GM19043 (cell line): ENCODE results near the gene SYNPO2L.
"Not testable (repeated sequence)": the region's sequence is repeated elsewhere in the genome, so short reads cannot be mapped to it uniquely, and the experiment has no call there.

ENCODE experiments used
- ATAC-seq: cut with Tn5 transposase; IDR thresholded peaks from one replicate; pipeline ENCODE4 v1.9.1; 2021; ENCODE audit warnings: low read depth; ENCODE audit not compliant: unreplicated experiment

SYNPO2L gene

DNA sequence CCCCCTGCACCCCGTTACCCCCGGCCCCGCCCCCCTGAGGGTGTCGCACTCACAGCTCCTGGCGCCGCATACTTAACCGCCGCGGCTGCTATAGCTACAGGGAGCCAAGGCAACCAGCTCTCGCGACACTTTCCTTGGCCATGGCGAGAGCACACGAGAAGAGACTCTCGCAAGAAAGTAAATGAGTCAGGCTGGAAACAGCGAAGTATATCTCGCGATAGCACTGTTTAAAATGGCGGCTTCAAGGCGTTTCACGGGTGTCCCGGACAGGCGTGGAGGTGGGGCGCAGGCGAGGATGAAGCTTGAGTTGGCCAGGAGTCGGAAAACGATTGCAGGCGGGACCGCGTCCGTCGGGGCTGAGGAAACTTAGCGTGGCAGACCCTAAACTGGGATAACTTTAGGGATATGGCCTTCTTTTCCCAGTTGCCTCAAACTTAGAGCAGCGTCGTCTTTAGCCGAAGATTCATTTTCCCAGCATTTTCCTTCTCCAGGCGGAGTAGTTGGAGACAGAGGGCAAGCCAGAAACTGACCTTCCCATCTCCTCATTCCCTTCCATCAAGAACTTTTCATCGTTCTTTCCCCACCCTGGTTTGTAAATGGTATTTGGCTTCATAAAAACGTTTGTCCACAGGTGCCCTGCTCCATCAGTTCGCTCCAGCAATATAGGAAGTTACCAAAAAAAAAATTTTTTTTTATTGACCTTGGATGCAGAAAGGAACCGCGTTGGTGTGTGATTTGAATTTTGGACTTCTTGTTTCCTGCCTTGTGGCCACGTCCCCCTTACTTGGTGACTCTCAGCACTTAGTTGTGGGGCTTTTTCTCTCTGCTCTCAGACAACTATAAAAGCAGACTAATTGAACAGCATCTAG, 29.7 kb downstream of the SYNPO2L start:
- peak; percentile 95 for ATAC-seq

DNA sequence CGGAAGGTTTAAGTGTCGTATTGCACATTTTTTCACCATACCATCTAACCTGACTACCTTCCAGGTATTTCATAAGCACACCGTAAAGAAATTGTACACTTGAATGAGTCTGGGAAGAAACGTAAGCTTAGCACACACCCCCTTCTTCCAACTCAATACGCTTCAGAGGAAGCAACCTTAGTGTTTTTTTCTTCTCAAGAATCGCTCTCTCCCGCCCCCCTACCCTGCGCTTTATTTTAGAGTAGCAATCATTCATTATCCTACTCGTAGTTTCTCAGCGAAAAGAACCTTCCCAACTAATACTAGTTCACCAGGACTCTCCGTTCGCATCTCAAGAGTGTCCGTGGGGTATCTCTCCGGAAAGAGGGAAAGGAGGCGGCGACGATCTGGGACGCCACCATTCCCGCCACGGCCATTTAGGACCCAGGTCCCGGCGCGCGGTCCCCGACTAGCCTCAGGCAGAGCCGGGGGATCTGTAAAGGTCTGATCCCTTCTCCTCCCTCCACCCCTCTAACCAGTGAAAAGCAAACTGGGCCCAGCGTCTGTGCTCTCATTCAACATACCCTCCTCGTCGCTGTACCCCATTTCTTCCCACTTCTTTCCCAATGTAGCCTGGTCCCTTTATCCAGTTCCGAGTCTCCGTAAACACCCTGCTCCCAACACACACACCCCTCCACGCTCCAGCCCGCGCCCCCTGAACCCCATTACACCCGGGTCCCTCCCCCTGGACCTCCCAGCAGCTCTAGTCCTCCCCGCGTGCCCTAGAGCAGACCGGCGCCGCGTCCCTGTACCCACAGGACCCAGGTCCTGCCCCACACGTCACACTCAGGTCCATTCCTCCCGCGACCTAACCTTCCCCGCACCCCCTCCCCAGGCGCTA, 30.6 kb downstream of the SYNPO2L start:
- ATAC-seq: peak; percentile 20

DNA sequence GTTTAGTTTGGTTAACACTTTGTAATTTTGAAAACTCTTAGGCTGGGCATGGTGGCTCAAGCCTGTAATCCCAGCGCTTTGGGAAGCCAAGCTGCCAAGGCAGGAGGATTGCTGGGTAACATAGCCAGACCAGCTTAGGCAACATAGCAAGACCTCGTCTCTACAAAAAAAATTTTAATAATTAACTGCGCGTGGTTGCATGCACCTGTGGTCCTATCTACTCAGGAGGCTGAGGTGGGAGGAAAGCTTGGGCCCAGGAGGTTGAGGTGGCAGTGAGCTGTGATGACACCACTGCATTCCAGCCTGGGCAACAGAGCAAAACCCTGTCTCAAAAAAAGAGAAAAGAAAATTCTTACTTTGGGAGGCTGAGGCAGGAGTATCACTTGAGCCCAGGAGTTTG, 32.8 kb downstream of the SYNPO2L start:
- no peak for ATAC-seq

DNA sequence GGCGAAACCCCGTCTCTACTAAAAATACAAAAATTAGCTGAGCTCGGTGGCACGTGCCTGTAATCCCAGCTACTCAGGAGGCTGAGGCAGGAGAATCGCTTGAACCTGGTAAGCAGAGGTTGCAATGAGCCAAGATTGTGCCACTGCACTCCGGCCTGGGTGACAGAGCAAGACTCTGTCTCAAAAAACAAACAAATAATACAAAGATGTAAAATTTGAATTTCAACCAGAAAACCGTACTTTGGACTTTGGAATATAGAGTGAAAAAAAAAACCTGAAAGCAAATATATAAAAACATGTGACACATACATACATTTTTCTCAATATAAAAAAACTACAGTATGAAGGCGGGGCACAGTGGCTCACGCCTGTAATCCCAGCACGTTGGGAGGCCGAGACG, 34.9 kb downstream of the SYNPO2L start:
- ATAC-seq: not testable (repeated sequence)

DNA sequence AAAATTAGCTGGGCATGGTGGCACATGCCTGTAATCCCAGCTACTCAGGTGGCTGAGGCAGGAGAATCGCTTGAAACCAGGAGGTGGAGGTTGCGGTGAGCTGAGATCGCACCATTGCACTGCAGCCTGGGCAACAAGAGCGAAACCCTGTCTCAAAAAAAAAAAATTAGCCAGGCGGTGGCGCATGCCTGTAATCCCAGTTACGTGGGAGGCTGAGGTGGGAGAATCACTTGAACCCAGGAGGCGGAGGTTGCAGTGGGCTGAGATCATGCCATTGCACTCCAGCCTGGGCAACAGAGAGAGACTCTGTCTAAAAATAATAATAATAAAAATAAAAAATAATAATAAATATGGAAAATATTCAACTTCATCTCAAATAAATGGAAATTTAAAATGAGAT, 38.7 kb downstream of the SYNPO2L start:
- not testable (repeated sequence) for ATAC-seq

DNA sequence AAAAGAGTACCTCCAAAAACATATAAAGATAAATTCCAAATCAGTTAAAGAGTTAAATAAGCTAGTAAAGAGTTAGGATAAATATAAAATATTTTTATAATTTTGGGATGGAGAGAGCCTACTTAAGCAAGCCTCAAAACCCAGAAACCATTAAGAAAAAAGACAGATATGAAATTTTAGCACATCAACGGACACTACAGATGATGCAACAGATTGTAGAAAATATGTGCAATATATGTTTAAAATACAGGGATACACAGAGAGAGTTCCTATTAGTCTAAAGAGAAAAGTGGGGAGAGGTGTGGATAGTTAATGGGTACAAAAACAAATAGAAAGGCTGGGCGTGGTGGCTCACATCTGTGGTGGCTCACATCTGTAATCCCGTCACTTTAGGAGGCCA, 41.1 kb downstream of the SYNPO2L start:
- no peak for ATAC-seq

DNA sequence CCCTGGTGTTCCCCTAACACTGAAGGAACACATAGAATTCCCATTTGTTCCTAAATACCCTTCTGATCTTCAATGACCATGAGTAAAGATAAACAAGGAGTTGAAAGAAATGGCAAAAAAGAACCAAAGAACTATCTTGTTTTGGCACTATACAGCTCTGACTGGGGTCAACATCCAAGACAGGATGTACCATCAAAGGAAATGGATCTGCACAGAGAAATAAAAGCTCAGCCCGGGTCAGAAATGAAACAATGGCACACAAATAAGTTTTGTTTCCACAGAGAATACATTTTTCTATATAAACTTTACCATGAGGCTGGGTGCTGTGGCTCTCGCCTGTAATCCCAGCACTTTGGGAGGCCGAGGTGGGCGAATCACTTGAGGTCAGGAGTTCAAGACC, 46.7 kb downstream of the SYNPO2L start:
- ATAC-seq: no peak

DNA sequence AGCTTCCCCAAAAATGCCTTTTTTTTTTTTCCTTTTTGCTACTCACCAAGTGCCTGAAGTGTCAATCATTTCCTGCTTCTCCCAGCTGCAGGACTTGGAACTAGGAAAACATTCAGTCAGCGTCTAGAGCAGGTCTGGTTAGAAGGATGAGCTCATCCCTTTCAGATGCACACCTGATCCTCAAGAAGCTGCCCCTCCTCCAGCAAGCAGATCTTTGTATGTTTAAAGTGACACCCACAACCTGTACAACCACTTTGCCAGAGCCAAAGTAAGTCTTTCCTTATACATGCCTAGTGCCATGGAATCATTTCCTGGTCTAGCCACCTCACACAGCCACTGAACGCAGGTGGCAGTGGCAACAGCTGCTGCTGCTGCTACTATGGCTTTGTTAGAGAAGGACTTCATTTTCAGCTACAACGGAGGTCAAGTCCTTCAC, 54.3 kb downstream of the SYNPO2L start:
- no peak for ATAC-seq

DNA sequence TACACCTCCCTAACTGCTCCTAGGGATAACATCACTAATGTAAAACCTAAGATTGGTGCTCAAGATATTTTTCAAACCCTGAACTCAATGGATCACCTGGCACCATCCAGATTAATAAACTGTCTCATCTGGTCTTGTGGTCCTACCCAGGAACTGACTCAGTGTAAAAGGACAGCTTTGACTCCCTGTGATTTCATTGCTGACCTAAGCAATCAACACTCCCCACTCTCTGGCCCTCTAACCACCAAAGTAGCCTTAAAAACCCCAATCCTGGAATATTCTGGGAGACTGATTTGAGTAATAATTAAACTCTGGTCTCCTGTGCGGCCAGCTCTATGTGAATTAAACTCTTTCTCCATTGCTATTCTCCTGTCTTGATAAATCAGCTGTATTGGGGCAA, 58.5 kb downstream of the SYNPO2L start:
- no peak for ATAC-seq
